ENCODE measurements around the gene IMMP2L.

IMMP2L gene

GRCh38 chr7:111199643-111200042 is 362.6 kb downstream of the IMMP2L start:
- no peak for DNase-seq

- DNase-seq = no peak
Observed at GRCh38 chr7:111198255-111198654, 364.0 kb downstream of the IMMP2L start.

- no peak for DNase-seq
Observed at GRCh38 chr7:111196655-111197054, 365.6 kb downstream of the IMMP2L start.

GRCh38 chr7:111192614-111193413 is 369.5 kb downstream of the IMMP2L start:
- no peak for DNase-seq

GRCh38 chr7:111190804-111191203 is 371.5 kb downstream of the IMMP2L start:
- DNase-seq = no peak

GRCh38 chr7:111184987-111185386 is 377.3 kb downstream of the IMMP2L start:
- no peak for DNase-seq

GRCh38 chr7:111183321-111183720 is 379.0 kb downstream of the IMMP2L start:
- DNase-seq = no peak

GRCh38 chr7:111180338-111180737 is 382.0 kb downstream of the IMMP2L start:
- DNase-seq = no peak

GRCh38 chr7:111175908-111176441 is 386.3 kb downstream of the IMMP2L start:
- no peak for DNase-seq

- no peak for DNase-seq
Observed at GRCh38 chr7:111174510-111174909, 387.8 kb downstream of the IMMP2L start.

GRCh38 chr7:111173990-111174389 is 388.3 kb downstream of the IMMP2L start:
- no peak for DNase-seq

- DNase-seq = no peak
Observed at GRCh38 chr7:111173528-111173927, 388.8 kb downstream of the IMMP2L start.

- DNase-seq = no peak
Observed at GRCh38 chr7:111172564-111173257, 389.6 kb downstream of the IMMP2L start.

GRCh38 chr7:111168182-111168581 is 394.1 kb downstream of the IMMP2L start:
- DNase-seq = no peak

- DNase-seq = no peak
Observed at GRCh38 chr7:111164442-111164841, 397.9 kb downstream of the IMMP2L start.

- DNase-seq = no peak
Observed at GRCh38 chr7:111162692-111163091, 399.6 kb downstream of the IMMP2L start.

- DNase-seq = no peak
Observed at GRCh38 chr7:111160297-111160696, 402.0 kb downstream of the IMMP2L start.

- no peak for DNase-seq
Observed at GRCh38 chr7:111159426-111159825, 402.9 kb downstream of the IMMP2L start.

- no peak for DNase-seq
Observed at GRCh38 chr7:111150709-111151108, 411.6 kb downstream of the IMMP2L start.

- DNase-seq = no peak
Observed at GRCh38 chr7:111147708-111148533, 414.4 kb downstream of the IMMP2L start.

- DNase-seq = no peak
Observed at GRCh38 chr7:111146136-111146535, 416.2 kb downstream of the IMMP2L start.

GRCh38 chr7:111145472-111145871 is 416.8 kb downstream of the IMMP2L start:
- no peak for DNase-seq
